Right cardiac atrium (tissue), 5 donors: ENCODE results near the gene ELL2. TPM values are rescaled to one million over a fixed set of nuclear protein-coding genes. Genes with fewer than 3 reads are reported as not detected.
"Not testable (repeated sequence)": the region's sequence is repeated elsewhere in the genome, so short reads cannot be mapped to it uniquely, and the experiment has no call there.

Experiments
- ATAC-seq, 2 donors: fragments of 200-7000 bp; cut with Tn5 transposase; one replicate each; pipeline versions ENCODE4 v1.8.0 to v1.9.1; 2020; ENCODE audit warnings: moderate library complexity in 2 of 2, mild to moderate bottlenecking in 1 of 2
- DNase-seq, 3 donors: peaks; one replicate each; pipeline ENCODE4 v3.0.0-alpha.2; 2020
- H3K27ac ChIP-seq: one replicate; pipeline ENCODE4 v1.5.1; 2013; ENCODE audit warnings: mild to moderate bottlenecking, low read length, control low read depth, moderate library complexity
- H3K27me3 ChIP-seq: one replicate; pipeline ENCODE4 v1.6.1; 2013; ENCODE audit not compliant: control insufficient read depth, insufficient read depth
- H3K4me1 ChIP-seq: one replicate; pipeline ENCODE4 v1.6.1; 2013; ENCODE audit warnings: low read length; ENCODE audit not compliant: control insufficient read depth, insufficient read depth
- H3K4me3 ChIP-seq: one replicate; pipeline ENCODE4 v1.5.1; 2013; ENCODE audit warnings: low read length, control low read depth
- H3K9me3 ChIP-seq: one replicate; pipeline ENCODE4 v1.6.1; 2013; ENCODE audit warnings: low read length; ENCODE audit not compliant: control insufficient read depth
- WGBS: extraction: QIAGEN DNeasy Blood & Tissue Kit; methylation state at CpG from one replicate; pipeline ENCODE4 v1.1.7; 2013; 5-methylcytosine and 5-hydroxymethylcytosine counted together
- intact Hi-C, 4 donors: fragments of 100-400 bp; cut with DNase I; formaldehyde crosslinking; loops; one replicate each; pipeline versions ENCODE4 v1.11.0 to v1.14.0; 2022 to 2023
- polyA plus RNA-seq: library from polyadenylated mRNA; stranded (reverse); fragments of 200-250 nt; gene quantifications from one replicate; pipeline ENCODE4 v1.2.3, GENCODE V29; 2013
- total RNA-seq, 4 donors: library from RNA; stranded (reverse); fragmentation: NEBNext Ultra II Directional; extraction: Animal tissue kit (Norgen Biotek cat#: 25700); gene quantifications; one replicate each; pipeline ENCODE4 v1.2.1, GENCODE V29; 2021
- donor health status: healthy with polysubstance abuse.
- donor health status: DM: no; HTN: yes; CAD: no.
- donor health status: DM: no; HTN: no; CAD: no.
- donor health status: DM: no; HTN: yes; CAD: no; lungs with severe emphysema.
- donor health status: DM: yes; HTN: yes; CAD: no.

Gene ELL2
- total and polyA plus RNA-seq, 5 donors = 16.7 to 75.9 (median 32.4) TPM

GRCh38 chr5:95927927-95928723 is 33.5 kb downstream of the ELL2 start:
- ATAC-seq = no peak
- no peak overlapping the region for H3K27ac ChIP-seq
- intact Hi-C loops = no loop called here
- 65% methylated on average over 6 of the region's 6 CpGs for WGBS
- H3K9me3 ChIP-seq = no peaks in the 10 kb centered on the region
- no peaks in the 10 kb centered on the region for H3K27me3 ChIP-seq
- H3K4me1 ChIP-seq = peaks cover 2% of the 10 kb centered on the region
- H3K4me3 ChIP-seq = no peak overlapping the region
- no peak for DNase-seq

DNA sequence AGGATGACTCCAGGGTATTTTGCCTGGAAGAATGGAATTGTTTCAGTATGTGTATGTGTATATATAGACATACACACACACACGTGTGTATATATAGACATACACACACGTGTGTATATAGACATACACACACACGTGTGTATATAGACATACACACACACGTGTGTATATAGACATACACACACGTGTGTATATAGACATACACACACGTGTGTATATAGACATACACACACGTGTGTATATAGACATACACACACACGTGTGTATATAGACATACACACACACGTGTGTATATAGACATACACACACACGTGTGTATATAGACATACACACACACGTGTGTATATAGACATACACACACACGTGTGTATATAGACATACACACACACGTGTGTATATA is 34.4 kb downstream of the ELL2 start:
- H3K4me1 ChIP-seq, H3K9me3 ChIP-seq, intact Hi-C loops, H3K4me3 ChIP-seq, ATAC-seq, DNase-seq, H3K27me3 ChIP-seq, H3K27ac ChIP-seq: not testable (repeated sequence)
- 85% methylated on average over 13 of the region's 13 CpGs for WGBS

DNA sequence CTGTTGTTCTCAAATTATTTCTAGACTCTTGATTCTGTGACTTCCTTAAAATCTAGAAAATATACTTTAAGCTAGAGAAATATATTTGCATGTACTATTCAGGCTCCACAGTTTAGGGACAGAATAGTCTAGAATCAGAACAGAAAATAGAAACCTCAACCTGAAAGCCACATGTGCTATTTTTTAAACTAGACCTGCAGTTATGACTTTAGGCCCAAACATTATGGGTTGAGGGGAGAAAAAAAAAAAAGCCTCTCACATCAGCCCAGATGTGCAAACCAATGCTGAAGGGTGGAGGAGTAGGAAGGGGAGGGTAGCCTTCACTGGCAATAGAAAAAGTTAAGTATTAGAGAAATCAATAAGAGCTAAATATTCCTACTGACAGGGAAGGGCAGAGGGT is 35.7 kb downstream of the ELL2 start:
- intact Hi-C loops = no loop called here
- peaks cover 6% of the 10 kb centered on the region for H3K4me1 ChIP-seq
- no peak overlapping the region for H3K27ac ChIP-seq

DNA sequence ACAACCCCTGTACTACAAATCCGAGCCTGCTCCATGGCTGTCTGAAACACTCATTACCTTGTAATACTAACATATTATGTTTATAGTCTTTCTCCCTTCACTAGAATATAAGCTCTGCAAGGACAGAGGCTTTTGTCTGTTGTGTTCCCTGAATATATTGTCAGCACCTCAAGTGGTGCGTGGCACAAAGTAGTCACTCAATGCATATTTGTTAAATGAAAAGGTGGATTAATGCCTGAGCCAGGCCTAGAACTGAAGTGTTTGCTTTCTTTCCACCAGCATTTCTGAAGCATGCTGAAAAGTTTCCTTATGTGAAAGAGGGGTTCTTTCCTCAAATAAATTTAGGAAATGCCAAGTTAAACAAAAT is 36.3 kb downstream of the ELL2 start:
- intact Hi-C loops = no loop called here
- DNase-seq (no peak), ATAC-seq (no peak)
- 97% methylated on average over 2 of the region's 2 CpGs for WGBS
- Histone ChIP-seq H3K4me3 (no peak overlapping the region), H3K4me1 (peaks cover 6% of the 10 kb centered on the region), H3K27me3 (no peaks in the 10 kb centered on the region), H3K27ac (no peak overlapping the region), H3K9me3 (no peaks in the 10 kb centered on the region)

More for the DNA sequence above, 35.7 kb downstream of the ELL2 start:
- ATAC-seq = no peak
- DNase-seq = no peak
- H3K27me3 ChIP-seq = no peaks in the 10 kb centered on the region
- H3K4me3 ChIP-seq = no peak overlapping the region
- H3K9me3 ChIP-seq = no peaks in the 10 kb centered on the region

DNA sequence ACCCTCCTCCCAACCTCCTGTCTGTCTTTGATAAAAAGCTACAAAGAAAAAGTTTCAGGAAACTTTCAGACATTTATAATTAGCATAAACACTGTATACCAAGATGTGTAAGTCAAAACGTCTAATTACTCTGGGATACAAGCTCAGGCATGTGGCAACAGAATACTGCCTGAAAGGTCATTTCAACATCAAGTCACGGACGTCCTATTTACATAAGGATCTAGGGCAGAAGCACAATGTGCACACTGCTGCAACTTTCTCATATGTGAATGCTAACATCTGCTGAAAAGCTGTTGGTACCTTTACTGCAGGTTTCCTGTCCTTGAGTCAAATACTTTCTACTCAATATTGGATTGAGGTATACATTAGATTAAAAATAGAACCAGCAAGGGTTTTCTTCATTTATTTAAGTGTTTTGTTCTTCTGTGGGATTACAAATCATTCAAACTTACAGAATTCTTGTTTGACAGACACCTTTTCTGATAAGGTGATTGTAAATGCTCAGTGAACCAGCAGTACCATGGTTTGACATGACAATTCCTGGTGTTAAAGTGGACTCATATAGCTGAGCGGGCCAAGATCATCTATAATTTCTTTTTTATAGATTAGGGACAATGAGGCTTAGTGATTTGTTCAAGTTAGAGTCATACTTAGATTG is 36.8 kb downstream of the ELL2 start:
- Histone ChIP-seq H3K9me3 (no peaks in the 10 kb centered on the region), H3K4me1 (peaks cover 6% of the 10 kb centered on the region), H3K4me3 (no peak overlapping the region), H3K27ac (no peak overlapping the region), H3K27me3 (no peaks in the 10 kb centered on the region)
- DNase-seq (no peak), ATAC-seq (peak; percentile 36 to 50)
- intact Hi-C loops = no loop called here
- 57% methylated on average over 4 of the region's 4 CpGs for WGBS

- H3K9me3 ChIP-seq = no peaks in the 10 kb centered on the region
- DNase-seq (no peak), ATAC-seq (no peak)
- 91% methylated on average over 2 of the region's 2 CpGs for WGBS
- no peak overlapping the region for H3K4me3 ChIP-seq
- intact Hi-C loops = no loop called here
- no peak overlapping the region for H3K27ac ChIP-seq
- no peaks in the 10 kb centered on the region for H3K27me3 ChIP-seq
- H3K4me1 ChIP-seq = peaks cover 6% of the 10 kb centered on the region
Measured at GRCh38 chr5:95923918-95924544, 37.6 kb downstream of the ELL2 start.

- intact Hi-C loops = no loop called here
- peak; percentile 28 to 53 for ATAC-seq
- Histone ChIP-seq H3K4me3 (no peak overlapping the region), H3K4me1 (peaks cover 6% of the 10 kb centered on the region), H3K27ac (no peak overlapping the region), H3K27me3 (no peaks in the 10 kb centered on the region), H3K9me3 (no peaks in the 10 kb centered on the region)
- 91% methylated on average over 3 of the region's 3 CpGs for WGBS
- peak in 1 of 3 donors; percentile 37 for DNase-seq
Measured at GRCh38 chr5:95922798-95923197, 38.9 kb downstream of the ELL2 start.

DNA sequence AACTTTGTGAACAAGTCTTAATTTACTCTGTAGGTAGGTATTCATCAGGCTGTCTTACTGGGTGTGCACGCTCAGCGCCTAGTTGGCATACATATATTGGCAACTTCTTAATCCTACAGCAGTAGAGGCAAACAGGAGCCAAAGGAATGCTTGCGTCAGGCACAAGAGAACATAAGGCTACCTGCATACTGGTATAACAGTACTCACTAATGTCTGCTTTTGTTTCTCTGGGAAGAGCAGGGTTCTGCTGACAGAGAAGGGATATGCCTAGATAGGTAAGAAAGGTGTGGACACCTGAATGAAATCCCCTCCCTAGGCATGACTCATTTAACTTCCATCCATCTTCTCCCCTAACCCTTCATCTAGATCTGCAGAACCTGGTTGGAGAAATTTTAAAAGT is 40.1 kb downstream of the ELL2 start:
- no peak overlapping the region for H3K27ac ChIP-seq
- ATAC-seq = no peak
- no peak for DNase-seq
- intact Hi-C loops = no loop called here
- 97% methylated on average over 3 of the region's 3 CpGs for WGBS
- H3K27me3 ChIP-seq = no peaks in the 10 kb centered on the region
- H3K4me3 ChIP-seq = no peak overlapping the region
- H3K9me3 ChIP-seq = no peaks in the 10 kb centered on the region
- peaks cover 7% of the 10 kb centered on the region for H3K4me1 ChIP-seq

DNA sequence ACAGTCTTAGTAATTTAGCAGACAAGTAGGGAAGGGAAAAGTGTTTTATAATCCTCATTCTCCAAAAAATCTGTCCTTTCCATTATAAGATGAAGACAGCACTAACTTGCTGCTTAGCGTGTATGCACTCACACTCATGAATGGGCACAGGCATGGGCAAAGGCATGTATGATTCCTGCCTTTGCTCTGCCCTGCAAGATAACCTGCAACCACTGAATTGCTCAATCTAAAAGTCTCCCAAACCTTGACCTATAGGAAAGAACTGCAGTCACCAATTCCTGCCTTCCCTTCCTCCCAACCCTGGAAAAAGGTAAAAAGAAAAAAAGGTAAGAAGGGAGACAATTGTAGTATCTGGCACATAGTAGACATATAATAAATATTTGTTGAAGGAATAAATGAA is 40.8 kb downstream of the ELL2 start:
- DNase-seq = no peak
- Histone ChIP-seq H3K4me1 (peaks cover 10% of the 10 kb centered on the region), H3K27ac (no peak overlapping the region), H3K9me3 (no peaks in the 10 kb centered on the region), H3K27me3 (no peaks in the 10 kb centered on the region), H3K4me3 (no peak overlapping the region)
- no peak for ATAC-seq
- WGBS = 97% methylated on average over 1 of the region's 1 CpG
- intact Hi-C loops = no loop called here

DNA sequence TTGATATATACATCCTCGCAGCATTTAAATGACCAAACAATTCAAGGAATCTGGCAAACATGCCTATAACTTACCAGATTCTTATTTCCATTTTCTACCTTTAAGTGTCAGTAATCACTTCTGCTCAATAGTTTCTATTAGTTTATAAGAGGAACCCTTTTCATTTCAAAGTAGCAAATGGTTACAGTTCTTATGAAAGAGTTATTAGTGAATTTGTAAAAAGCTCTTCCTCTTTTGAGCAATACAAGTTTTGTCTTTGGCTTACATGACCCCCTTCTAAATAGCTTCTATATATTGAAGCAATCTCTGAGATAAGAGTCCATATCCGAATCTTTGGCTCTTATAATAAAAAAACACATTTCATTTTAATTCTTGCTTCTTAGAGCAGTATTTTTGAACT is 42.0 kb downstream of the ELL2 start:
- 49% methylated on average over 2 of the region's 2 CpGs for WGBS
- no peaks in the 10 kb centered on the region for H3K27me3 ChIP-seq
- no peak overlapping the region for H3K27ac ChIP-seq
- peaks cover 10% of the 10 kb centered on the region for H3K4me1 ChIP-seq
- no peaks in the 10 kb centered on the region for H3K9me3 ChIP-seq
- DNase-seq (no peak), ATAC-seq (no peak)
- intact Hi-C loops = no loop called here
- no peak overlapping the region for H3K4me3 ChIP-seq

DNA sequence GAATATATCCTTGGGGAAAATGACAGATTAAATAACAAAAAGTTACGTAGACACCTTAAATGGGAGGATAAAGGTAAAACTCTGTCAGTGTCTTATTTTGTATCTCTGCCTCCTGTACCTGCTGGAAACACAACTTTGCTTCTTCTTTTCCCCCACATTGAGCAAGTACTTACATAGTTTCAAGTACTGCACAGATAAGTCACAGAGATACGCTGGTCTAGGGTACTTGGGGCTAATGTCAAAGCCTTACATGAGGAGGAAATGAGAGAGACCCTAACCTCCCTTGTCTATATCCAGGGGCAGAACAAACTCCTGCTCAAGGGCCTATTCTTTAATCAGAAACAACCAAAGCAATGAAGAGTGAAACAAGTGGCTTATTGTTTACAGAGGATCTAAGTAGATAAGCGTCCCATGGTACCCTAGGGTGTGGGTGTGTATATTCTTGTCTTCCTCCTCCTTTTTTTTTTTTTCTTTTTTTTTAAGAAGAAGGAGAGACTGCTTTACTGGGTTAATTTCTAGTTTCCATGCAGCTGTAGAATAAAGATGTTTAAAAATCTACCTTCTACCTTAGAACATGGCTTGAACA is 43.1 kb downstream of the ELL2 start:
- Histone ChIP-seq H3K27ac (no peak overlapping the region), H3K27me3 (no peaks in the 10 kb centered on the region), H3K4me3 (no peak overlapping the region), H3K9me3 (no peaks in the 10 kb centered on the region), H3K4me1 (peaks cover 8% of the 10 kb centered on the region)
- no peak for DNase-seq
- 78% methylated on average over 3 of the region's 3 CpGs for WGBS
- intact Hi-C loops = no loop called here
- ATAC-seq = no peak
